Neutrophil (primary cell): Measurements from ENCODE around the gene NRXN3.

Source experiments
- H3K27ac ChIP-seq: fragments of 200-600 bp; sonication (generic); 2 replicates; pipeline ENCODE4 v1.5.1; 2016; ENCODE audit warnings: mild to moderate bottlenecking, moderate library complexity
- H3K27me3 ChIP-seq: fragments of 200-600 bp; sonication (generic); 2 replicates; pipeline ENCODE4 v1.6.0; 2016; ENCODE audit warnings: mild to moderate bottlenecking
- H3K36me3 ChIP-seq: fragments of 200-600 bp; sonication (generic); 2 replicates; pipeline ENCODE4 v1.5.1; 2017
- H3K4me1 ChIP-seq, 2 experiments: fragments of 200-600 bp in 1 of 2; sonication (generic) in 1 of 2; 1 replicate in 1 of 2; 2 replicates in 1 of 2; pipeline versions ENCODE4 v1.5.1 to v1.6.1; 2013 to 2016; ENCODE audit warnings: low read depth in 1 of 2, low read length in 1 of 2, mild to moderate bottlenecking in 1 of 2, moderate library complexity in 1 of 2; ENCODE audit not compliant: control insufficient read depth in 1 of 2, insufficient read depth in 1 of 2
- H3K4me3 ChIP-seq, 2 experiments: fragments of 200-600 bp in 1 of 2; sonication (generic) in 1 of 2; 1 replicate in 1 of 2; 2 replicates in 1 of 2; pipeline ENCODE4 v1.5.1; 2013 to 2016; ENCODE audit warnings: low read depth in 1 of 2, low read length in 1 of 2, mild to moderate bottlenecking in 1 of 2, moderate library complexity in 1 of 2
- H3K9me3 ChIP-seq: fragments of 200-600 bp; sonication (generic); 2 replicates; pipeline ENCODE4 v1.5.1; 2016
- CTCF ChIP-seq: fragments of 200-600 bp; sonication (generic); IDR thresholded peaks from 2 replicates; pipeline ENCODE4 v1.5.1; 2016; ENCODE audit warnings: antibody characterized with exemption

Gene NRXN3

DNA sequence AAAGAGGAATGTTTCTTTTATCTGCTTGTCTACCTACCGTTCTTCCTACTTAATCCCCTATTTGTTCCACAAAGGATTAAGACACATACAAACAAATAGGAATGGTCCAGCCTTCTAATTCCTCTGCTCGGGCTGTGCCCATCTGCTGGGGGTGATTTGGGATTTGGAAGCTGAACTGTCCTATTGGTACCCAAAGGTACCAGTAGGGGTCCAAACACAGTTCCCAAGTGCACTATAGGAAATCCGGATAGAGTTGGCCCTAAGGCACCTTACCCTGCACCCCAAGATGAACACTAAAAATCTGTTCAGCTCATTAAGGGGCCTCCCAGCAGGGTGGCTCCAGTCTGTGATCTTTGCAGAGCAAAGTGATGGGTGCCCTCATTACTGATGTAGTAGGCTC lies 566.9 kb downstream of the NRXN3 start:
- Histone ChIP-seq H3K27me3 (no peaks in the 10 kb centered on the region), H3K4me1 (no peaks in the 10 kb centered on the region), H3K36me3 (no peaks in the 10 kb centered on the region), H3K27ac (no peak overlapping the region), H3K4me3 (no peak overlapping the region), H3K9me3 (no peaks in the 10 kb centered on the region)
- no peak for TF ChIP-seq CTCF

- Histone ChIP-seq H3K4me3 (no peak overlapping the region), H3K27me3 (no peaks in the 10 kb centered on the region), H3K4me1 (no peaks in the 10 kb centered on the region), H3K36me3 (no peaks in the 10 kb centered on the region), H3K27ac (no peak overlapping the region), H3K9me3 (no peaks in the 10 kb centered on the region)
- no peak for TF ChIP-seq CTCF
Observed at GRCh38 chr14:78737601-78738000, 567.4 kb downstream of the NRXN3 start.

GRCh38 chr14:78746086-78746595 lies 576.0 kb downstream of the NRXN3 start:
- no peak for TF ChIP-seq CTCF
- no peaks in the 10 kb centered on the region for H3K27me3 ChIP-seq
- no peak overlapping the region for H3K27ac ChIP-seq
- H3K4me1 ChIP-seq = no peaks in the 10 kb centered on the region
- H3K9me3 ChIP-seq = no peaks in the 10 kb centered on the region
- H3K36me3 ChIP-seq = no peaks in the 10 kb centered on the region
- H3K4me3 ChIP-seq = no peak overlapping the region

GRCh38 chr14:78747813-78748212 lies 577.6 kb downstream of the NRXN3 start:
- H3K27ac ChIP-seq = no peak overlapping the region
- H3K36me3 ChIP-seq = no peaks in the 10 kb centered on the region

GRCh38 chr14:78752518-78753188 lies 582.5 kb downstream of the NRXN3 start:
- no peak for TF ChIP-seq CTCF
- Histone ChIP-seq H3K4me1 (no peaks in the 10 kb centered on the region), H3K27me3 (no peaks in the 10 kb centered on the region), H3K27ac (no peak overlapping the region), H3K9me3 (no peaks in the 10 kb centered on the region), H3K36me3 (no peaks in the 10 kb centered on the region), H3K4me3 (no peak overlapping the region)

More at GRCh38 chr14:78747813-78748212, 577.6 kb downstream of the NRXN3 start:
- no peak for TF ChIP-seq CTCF
- Histone ChIP-seq H3K9me3 (no peaks in the 10 kb centered on the region), H3K4me3 (no peak overlapping the region), H3K4me1 (no peaks in the 10 kb centered on the region), H3K27me3 (no peaks in the 10 kb centered on the region)
